ENCODE results near the gene AUP1.

GRCh38 chr2:74537140-74537539, 7.6 kb upstream of the AUP1 start:
- TF ChIP-seq, protein P1, sequence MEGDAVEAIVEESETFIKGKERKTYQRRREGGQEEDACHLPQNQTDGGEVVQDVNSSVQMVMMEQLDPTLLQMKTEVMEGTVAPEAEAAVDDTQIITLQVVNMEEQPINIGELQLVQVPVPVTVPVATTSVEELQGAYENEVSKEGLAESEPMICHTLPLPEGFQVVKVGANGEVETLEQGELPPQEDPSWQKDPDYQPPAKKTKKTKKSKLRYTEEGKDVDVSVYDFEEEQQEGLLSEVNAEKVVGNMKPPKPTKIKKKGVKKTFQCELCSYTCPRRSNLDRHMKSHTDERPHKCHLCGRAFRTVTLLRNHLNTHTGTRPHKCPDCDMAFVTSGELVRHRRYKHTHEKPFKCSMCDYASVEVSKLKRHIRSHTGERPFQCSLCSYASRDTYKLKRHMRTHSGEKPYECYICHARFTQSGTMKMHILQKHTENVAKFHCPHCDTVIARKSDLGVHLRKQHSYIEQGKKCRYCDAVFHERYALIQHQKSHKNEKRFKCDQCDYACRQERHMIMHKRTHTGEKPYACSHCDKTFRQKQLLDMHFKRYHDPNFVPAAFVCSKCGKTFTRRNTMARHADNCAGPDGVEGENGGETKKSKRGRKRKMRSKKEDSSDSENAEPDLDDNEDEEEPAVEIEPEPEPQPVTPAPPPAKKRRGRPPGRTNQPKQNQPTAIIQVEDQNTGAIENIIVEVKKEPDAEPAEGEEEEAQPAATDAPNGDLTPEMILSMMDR (IDR thresholded peaks at IDR 0.05; ENCODE audit: extremely low read depth in 1 of 2, insufficient read depth in 1 of 2, low read depth in 1 of 2, low read length in 2 of 2), result no peak
- TF ChIP-seq POLR2A (IDR thresholded peaks at IDR 0.05; ENCODE audit: low read depth, low read length) (no peak), EZH2 (IDR thresholded peaks at IDR 0.05; ENCODE audit: borderline replicate concordance, low read depth, low read length, severe bottlenecking) (no peak), POLR2AphosphoS5 (IDR thresholded peaks at IDR 0.05; ENCODE audit: insufficient read depth, low read depth, low read length) (no peak), FOS (IDR thresholded peaks at IDR 0.05; ENCODE audit: borderline replicate concordance, insufficient read depth, low read length) (no peak), JUN (IDR thresholded peaks at IDR 0.05; ENCODE audit: borderline replicate concordance, insufficient read depth, insufficient read length, low read depth) (no peak), GATA2 (IDR thresholded peaks at IDR 0.05; ENCODE audit: insufficient read depth, insufficient read length, low read depth, low read length) (no peak)
- TF ChIP-seq, protein P2, sequence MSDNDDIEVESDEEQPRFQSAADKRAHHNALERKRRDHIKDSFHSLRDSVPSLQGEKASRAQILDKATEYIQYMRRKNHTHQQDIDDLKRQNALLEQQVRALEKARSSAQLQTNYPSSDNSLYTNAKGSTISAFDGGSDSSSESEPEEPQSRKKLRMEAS (IDR thresholded peaks at IDR 0.05; ENCODE audit: insufficient read depth, insufficient read length), result no peak

Measured in endothelial cell of umbilical vein (primary cell).